Measurements from ENCODE around the gene ELMO1.

The ELMO1 gene

DNA sequence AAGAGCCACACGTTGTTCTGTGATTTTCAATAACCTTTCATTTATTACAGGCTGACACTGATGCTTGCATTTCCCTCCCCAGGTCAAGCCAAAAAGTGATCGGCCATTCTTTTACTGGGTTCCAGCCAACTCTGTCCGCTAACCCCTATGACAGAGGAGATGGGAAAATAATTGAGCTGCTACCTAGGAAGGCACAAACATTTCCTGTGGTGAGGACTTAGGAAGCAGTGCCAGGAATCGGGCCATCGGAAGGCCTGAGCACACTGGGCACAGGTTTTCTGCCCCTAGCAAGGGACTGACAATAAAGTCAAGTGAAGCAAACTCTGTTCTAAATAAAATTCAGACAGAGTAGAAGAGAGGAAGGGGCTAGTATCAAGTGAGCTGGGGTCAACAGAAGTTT, 411.4 kb downstream of the ELMO1 start:
- no peak for DNase-seq

DNA sequence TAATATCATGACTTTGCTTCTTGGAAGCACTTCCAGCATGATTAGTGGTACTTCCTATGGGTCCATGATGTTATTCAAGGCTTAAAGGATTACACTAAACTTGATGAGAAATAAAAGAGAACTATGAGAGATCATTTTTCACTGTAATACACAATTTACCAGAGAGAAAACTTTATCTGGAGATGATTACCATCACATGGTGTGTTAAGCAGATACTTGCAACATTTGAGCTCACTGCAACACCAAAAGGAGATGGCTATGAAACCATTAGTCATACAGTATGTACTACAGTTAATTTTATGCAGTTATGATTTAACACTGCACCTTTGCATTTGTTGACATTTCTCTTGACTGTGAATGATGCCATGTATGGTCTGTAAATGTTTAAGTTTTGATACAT, 413.0 kb downstream of the ELMO1 start:
- no peak for DNase-seq

DNA sequence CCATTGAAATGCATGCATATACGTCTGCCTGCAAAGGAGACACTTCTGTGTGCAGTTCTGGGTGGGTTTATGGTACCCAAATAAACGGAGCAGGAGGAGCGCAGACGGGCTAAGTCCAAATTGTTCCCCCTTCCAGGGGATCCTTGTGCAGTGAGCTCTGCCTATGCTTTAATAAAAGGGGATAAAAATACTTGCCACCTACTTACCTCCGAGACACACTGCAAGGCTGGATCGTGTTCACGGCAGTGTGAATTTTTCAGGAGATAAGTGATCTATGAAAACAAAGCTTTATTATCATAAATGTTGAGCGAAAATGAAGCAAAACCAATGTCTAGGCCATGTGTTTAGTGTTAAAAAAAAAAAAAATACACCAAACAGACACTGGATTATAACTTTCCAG, 415.5 kb downstream of the ELMO1 start:
- DNase-seq, result no peak

DNA sequence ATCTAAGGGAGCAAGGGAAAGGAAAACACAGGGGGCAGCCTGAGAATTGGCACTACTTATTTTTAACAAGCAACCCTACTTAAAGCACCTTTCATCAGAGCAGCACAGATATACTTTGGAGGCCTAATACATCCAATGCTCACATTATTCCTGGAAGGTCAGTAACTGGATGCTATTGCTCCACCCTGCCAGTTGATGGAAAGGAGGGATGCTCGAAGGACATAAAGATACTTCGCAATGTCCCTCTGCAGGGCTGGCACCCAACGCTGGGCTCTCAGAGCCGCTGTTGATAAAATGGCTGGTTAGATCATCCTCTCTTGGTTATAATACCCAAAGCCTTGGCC, 416.4 kb downstream of the ELMO1 start:
- no peak for DNase-seq

DNA sequence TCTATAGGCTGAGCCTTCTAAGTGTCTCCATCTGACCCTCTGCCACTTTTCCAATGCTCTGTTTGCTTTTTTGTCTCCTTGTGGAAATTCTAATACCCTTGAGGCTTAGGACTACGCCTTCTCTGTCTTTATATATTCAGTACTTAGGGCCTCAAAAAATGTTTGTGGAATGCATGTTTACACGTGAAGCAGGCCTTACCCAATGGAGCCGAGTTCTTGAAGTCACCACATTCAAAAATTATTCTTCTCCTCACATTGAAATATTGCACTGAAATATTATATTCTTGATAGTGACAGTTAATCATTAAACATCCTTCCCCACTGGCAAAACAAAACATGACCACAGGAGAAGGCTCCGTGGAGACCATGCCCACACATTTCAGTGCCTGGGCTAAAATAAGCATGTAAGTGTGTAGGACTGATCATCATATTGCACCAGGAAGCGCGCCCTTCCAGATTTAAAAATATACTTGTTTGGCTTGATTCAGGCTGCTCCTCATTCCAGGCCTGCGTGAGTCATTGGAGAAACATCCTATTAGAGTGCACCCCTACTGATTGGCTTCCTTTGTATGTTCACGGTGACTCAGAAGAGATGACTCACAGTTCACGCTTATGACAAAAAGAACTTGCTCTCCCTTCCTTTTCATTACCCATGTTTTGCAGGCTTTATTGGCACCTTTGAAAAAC, 416.9 kb downstream of the ELMO1 start:
- peak in 1 of 4 experiments; percentile 5 for DNase-seq

GRCh38 chr7:37028909-37029440, 419.7 kb downstream of the ELMO1 start:
- DNase-seq, result no peak

- DNase-seq, result no peak
These were observed 420.9 kb downstream of the ELMO1 start for GRCh38 chr7:37027557-37028341.

GRCh38 chr7:37027104-37027503, 421.6 kb downstream of the ELMO1 start:
- no peak for DNase-seq

DNA sequence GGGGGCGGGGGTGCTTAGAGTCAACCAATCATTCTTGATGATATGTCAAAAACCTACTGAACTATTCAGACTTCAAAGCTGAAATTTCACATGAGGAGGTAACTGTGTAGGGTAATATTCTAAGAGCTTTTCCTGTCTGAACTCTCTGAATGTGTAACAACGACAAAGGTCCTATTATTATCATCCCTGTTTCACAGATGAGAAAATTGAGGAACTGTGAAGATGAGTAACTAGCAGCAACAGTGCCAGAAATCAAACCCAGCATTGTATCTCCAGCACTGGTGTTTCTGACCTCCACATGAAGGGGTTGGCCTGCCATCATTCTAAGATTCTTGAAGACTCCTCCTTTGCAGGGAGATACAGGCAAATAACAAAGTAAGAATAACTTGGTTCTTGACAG, 429.7 kb downstream of the ELMO1 start:
- DNase-seq, result no peak

GRCh38 chr7:37016064-37016878, 432.4 kb downstream of the ELMO1 start:
- no peak for DNase-seq

DNA sequence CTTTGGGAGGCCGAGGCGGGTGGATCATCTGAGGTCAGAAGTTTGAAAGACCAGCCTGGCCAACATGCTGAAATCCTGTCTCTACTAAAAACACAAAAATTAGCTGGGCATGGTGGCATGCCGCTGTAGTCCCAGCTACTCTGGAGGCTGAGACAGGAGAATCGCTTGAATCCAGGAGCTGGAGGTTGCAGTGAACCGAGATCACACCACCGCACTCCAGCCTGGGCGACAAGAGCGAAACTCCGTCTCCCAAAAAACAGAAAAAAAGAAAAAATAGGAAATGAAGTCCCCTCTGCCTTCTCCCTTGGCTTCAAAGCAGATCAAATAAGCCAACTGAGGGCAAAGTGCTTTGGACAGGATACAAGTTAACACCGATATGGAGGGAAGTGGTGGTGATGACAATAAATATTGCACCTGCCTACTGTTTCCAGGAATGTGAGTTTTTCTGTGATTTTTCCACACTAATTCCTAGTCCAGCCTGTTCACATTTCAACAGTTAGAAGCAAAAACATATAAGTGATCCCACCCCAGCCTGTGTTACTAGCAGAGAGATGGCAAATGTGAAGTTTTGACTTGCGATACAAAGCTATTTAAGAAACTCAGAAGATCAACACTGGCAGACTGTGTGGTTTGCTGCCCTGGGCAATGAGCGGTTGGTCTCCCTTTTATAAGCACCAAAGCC, 433.2 kb downstream of the ELMO1 start:
- no peak for DNase-seq

- DNase-seq, result no peak
These were observed 434.9 kb downstream of the ELMO1 start for GRCh38 chr7:37013771-37014170.

- DNase-seq, result no peak
These were observed 437.3 kb downstream of the ELMO1 start for GRCh38 chr7:37011151-37011890.

DNA sequence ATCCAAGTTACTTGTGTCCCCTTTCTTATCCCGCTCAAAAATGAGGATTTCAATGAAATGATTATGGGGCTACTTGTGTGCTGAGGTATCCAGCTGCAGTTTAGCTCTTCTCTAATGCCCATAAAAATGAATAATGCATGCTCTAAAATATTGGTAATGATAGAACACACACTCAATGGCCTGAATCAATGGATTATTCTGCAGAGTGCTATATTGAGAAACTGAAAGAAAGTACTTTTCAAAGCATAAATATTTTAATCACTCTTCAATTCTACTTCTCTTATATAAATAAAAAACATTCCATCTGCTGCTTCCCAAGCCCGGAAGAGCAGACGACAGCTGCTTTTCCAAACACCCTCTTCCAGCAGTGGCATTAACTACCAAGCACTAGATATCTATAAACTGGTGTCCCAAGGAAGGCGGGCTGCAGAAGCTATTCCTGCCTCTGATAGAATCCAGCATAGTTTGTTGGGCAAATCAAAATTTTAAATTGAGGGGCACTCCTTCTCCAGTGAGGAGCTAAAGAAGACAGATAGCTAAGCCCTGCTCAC, 439.5 kb downstream of the ELMO1 start:
- no peak for DNase-seq

- DNase-seq, result no peak
These were observed 441.0 kb downstream of the ELMO1 start for GRCh38 chr7:37007691-37008090.

DNA sequence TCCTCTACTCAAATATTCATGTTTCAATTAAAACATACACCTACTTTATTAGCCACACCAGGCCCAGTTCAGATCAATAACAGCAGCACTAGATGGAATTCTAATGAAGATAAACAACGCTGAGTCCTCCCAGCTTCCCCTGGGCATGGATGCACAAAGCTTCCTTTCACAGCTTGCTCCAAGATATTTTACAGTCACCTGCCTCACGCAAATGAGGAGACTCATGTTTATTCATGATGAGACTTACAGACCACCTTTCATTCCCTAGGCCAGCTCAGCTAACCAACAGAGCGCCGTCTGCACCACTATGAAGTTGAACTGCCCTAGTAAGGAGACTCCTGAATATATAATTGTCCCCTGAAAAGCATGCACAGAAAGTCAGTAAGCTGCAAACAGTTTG, 441.4 kb downstream of the ELMO1 start:
- DNase-seq, result no peak

DNA sequence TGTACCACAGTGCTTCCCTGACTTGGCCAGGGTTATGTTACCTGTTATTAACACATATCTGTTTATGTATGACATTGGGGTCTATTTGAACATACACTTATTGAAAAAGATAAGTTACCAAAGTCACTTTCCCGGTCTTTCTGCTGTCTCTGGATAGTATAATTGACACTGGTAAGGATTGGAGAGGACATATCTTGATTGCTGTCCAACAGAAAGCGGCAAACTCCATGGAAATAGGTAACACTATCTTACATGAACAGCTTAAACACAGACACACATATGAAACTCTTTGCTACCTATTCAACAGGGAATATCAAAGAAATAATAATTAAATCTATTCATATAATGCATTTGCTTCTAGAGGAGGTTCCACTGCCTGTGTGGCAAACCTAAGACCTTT, 441.9 kb downstream of the ELMO1 start:
- DNase-seq, result no peak

DNA sequence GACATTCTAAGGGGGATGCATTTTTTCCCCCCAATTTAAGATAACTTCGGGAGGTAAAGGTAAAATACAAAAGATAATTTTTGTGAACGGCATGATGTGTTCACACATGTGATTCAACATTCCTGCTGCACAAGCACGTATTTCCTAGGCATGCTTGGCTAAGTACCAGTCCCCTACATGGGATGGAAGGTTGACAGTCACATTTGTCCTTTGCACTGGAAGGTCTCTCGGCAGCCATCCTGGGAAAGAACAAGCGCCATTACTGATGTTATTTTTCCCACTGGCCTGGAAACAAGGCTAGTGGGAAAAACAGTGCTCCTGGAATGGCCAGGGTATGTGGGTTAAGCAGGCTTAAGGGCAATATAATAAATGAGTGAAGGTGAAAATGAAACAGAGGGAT, 448.2 kb downstream of the ELMO1 start:
- no peak for DNase-seq

- DNase-seq, result no peak
These were observed 448.8 kb downstream of the ELMO1 start for GRCh38 chr7:36999626-37000485.

DNA sequence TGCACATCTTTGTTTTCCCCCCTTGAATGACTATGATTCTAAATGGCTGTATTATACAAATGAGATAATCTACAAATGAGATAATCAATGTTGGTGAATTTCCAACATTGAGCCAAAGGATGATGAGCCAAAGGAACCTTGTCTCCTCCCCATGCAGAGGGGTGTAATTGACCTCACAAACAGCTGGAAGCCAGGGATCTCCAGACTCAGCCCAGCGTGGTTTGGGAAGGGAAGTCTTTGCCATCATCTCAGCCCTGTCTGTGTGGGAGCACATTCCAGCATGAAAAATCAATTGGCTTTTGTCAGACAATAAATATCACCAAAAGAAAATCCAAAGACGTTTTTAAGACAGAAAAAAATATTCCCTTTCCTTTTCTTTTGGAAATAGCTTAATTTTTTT, 452.9 kb downstream of the ELMO1 start:
- no peak for DNase-seq
